DMS153 (cell line): ENCODE measurements around the gene SURF4.
"Not testable (repeated sequence)": the region's sequence is repeated elsewhere in the genome, so short reads cannot be mapped to it uniquely, and the experiment has no call there.

Source experiments
- DNase-seq: peaks from one replicate; lab custom pipeline; 2025; lab: John Stamatoyannopoulos, UW

The SURF4 gene

DNA sequence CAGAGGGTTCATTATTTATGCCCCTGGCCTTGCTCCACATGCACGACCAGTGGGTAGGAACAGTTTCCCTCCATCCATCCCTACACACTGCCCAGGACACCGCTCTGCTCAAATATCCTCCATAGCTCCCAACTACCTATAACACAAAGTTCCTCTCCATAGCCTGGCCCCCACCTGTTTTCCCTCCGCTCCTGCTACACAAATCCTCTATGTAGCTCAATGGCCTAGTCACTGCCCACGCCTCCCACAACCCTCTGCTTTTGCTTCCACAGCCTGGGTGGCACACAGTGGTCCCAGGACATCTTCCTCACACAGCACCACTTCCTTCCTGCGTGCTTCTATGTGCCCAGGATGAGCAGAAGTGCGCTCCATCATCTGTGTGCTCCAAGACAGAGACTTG is 21.5 kb upstream of the SURF4 start:
- no peak for DNase-seq

DNA sequence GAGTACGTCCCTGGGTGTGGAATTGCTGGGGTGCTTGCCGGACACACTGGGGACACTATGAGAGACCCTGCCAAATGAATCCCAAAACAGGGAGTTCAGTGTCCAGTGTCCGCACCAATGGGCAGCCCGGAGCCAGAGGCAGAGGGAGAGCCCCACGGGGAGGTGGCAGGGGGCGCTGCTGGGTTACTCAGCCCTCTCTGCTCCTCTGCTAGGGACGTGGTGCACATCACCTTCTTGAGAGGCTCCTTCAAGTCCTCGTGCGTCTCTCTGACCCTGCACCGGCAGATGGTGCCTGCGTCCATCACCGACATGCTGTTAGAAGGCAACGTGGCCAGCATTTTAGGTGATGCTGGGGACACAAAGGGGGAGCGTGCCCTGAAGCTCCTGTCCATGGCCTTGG is 21.1 kb upstream of the SURF4 start:
- DNase-seq = no peak

DNA sequence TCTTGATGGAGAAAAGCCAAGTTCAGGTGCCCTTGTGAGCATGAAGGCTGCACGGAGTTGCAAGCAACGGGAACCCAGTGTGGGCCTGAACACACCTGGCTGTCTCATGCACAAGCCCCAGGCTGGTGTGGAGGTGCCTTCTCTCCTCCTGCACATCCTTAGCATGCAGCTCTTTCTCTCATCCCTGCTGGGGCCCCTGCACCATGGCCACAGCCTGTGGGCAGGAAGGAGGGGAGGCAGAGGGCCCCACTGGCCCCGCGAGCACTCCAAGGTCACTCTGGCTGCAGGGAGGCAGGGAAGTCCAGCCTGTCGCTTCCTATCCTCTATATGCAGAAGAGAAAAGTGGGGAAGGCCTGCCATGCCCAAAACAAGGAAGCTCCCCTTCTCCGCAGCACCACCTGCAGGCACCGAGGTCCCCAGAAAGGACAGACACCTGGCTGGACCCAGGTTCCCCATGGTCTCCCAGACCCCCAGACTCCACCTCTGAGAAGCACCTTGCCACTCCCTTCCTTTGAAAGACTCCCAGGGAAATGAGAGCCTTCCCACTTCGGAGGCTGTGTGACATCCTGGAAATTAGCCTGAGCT is 18.9 kb upstream of the SURF4 start:
- DNase-seq = no peak

DNA sequence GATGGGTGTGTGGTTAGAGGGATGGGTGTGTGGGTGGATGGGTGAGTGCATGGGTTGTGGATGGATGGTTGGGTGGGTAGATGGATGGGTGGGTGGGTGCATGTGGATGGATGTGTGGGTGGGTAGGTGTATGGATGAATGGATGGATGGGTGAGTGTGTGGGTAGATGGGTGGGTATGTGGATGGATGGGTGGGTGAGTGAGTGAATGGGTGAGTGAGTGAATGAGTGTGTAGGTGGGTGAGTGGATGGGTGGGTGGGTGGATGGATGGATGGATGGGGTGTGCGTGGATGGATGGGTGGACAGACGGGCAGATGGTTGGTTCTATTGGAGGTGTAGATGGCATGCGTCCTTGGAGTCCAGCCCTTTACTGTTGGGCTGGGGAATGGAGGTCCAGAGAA is 17.5 kb upstream of the SURF4 start:
- no peak for DNase-seq

DNA sequence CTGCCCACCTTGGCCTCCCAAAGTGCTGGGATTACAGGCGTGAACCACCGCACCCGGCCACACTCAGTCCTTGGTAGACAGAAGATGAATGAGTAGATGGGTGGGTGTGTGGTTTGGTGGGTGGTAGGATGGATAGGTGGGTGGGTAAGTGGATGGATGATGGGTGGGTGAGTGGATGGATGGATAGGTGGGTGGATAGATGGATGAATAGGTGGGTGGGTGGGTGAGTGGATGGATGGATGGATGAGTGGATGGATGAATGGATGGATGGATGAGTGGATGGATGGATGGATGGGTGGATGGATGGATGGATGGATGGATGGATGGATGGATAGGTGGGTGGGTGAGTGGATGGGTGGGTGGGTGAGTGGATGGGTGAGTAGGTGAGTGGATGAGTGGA is 16.4 kb upstream of the SURF4 start:
- DNase-seq = not testable (repeated sequence)

DNA sequence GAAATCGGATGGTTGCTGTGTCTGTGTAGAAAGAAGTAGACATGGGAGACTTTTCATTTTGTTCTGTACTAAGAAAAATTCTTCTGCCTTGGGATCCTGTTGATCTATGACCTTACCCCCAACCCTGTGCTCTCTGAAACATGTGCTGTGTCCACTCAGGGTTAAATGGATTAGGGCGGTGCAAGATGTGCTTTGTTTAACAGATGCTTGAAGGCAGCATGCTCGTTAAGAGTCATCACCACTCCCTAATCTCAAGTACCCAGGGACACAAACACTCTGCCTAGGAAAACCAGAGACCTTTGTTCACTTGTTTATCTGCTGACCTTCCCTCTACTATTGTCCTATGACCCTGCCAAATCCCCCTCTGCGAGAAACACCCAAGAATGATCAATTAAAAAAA is 15.6 kb upstream of the SURF4 start:
- DNase-seq = not testable (repeated sequence)

DNA sequence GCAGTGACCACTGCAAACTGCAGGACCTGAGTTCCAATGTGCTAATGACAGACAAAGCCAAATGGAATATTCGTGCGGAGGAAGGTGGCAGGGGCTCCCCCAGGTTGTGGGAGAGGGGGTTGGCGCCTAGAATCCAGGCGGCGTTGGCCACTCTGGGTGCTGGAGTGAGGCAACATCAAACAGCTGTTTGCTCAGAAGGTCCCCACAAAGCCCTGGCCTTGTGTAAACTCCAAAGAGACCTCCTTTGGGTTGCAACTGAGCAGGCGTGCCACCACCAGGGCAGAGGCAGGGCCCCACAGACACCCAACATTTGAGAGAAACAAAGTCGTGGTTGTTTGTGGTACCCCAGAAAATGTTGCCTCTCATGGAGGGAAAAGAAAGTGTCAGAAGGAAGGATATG is 14.9 kb upstream of the SURF4 start:
- DNase-seq = no peak

DNA sequence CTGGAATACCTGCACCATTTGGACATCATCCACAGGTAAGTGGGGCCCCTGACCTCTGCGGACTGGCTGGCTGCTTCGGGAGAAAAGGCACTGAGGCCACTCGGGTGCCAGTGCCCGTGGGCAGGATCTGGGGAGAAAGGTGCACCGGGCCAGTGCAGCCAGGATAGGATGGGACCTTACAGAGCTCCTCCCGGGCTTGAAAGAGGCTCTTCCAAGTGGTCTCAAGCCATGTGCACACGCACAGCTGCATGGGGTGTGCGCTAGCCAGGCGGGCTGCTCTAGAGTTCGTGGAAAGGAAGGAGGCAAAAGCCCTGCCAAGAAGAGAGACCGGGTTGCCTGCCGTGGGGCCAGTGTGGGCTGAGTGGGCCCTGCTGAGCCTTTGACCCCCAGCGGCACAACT is 13.7 kb upstream of the SURF4 start:
- DNase-seq = no peak

DNA sequence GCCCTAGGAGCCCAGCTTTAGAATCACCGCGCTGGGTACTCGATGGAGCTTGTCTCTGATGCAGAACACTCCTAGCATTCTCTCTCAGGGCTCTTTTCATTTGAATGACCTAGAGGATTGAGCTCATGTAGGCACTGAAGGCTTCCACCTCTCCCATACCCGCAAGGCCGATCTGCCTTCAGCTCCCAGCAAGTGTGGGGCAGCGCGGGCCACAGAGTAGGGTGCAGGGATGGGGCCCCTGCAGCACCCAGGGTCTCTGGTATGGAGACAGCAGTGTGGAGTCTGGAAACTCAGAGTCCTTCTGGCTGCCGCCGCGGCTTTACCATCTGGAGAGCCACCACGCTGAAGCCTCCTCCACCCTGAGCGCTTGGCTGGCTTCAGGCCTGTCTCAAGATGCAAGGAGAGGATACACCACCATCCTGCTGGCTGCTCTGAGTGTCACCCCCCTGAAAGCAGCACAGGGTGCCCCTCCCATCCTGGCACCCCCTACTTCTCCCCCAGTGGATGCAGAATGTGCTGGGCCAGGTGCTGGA is 13.2 kb upstream of the SURF4 start:
- no peak for DNase-seq

DNA sequence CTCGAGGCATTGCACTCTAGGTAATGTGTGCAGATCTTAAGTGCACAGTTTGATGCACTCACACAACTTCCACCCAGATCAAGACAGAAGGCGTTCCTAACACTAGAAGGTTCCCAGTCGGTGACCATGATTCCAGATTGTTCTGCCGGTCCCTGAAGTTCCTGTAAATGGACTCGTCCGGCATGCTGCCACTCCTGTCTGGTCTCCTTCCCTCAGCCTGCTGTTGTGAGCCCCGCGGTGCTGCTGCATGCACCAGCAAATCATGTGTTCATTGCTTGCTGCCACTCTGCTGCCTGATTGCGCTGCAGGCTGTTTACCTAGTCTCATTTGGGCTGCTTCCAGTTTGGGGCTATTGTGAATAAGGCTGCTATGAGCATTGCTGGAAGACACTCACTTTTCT is 11.8 kb upstream of the SURF4 start:
- DNase-seq = peak; percentile 62

DNA sequence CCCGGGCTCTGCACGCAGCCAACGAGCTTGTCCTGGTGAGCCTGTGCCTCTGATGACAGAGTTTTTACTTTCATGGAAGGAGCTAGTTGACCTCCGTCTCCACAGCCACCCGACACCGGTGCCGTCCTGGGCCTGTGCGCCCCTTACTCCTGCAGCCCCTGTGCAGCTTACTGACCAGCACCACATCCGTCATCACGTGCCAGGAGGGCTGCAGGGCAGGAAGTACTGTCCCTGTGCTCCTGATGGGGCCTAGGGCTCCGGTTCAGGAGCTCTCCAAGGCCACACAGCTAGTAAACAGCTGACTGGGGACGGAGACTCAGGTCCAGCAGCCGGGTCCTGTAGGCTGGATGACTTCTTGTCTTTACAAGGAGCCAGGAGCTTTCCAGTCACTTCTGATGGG is 10.5 kb upstream of the SURF4 start:
- DNase-seq = no peak

DNA sequence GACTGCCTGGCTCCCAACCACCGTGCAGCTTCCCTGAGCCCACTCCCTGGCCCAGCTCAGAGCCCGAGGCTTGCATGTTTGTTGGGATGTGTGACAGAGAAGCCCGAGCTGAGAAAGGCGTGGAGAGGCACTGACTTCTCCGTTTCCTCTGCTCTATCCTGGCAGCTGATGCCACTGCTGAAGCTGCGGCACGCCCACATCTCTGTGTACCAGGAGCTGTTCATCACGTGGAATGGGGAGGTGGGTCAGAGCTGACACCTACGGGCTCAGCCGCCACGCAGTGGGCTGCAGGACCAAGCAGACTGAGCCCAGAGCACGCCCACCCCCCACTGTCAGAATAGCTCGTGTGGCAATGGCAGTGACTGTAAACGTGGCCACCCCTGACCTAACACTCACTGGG is 9.6 kb upstream of the SURF4 start:
- DNase-seq = no peak

DNA sequence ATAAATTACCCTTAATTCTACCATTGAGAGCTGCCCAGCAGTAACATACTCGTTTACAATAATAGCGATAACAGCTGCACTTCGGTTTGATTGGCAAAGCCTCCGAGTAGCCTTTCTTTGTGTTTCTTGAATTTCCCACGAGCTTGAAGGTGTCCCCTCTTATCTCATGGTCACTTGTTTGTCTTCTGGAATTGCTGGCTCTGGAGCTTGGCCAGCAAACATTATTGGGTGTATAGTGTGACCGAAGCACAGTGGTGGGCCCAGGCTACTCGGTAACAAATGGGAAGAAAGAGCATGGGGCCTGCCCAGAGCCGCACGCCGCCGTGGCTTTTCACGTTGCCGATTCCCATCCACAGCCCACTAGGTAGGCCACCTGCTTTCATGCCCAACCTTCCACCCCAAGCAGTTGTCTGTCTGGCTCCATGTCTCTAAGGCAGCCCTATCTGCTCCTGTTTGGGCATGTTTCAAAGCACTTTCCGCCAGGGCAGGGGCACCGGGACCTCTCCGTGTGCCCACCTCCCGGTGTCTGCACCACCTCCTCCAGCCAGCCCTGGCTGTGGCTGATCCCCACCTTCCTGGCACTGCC is 9.0 kb upstream of the SURF4 start:
- DNase-seq = no peak

DNA sequence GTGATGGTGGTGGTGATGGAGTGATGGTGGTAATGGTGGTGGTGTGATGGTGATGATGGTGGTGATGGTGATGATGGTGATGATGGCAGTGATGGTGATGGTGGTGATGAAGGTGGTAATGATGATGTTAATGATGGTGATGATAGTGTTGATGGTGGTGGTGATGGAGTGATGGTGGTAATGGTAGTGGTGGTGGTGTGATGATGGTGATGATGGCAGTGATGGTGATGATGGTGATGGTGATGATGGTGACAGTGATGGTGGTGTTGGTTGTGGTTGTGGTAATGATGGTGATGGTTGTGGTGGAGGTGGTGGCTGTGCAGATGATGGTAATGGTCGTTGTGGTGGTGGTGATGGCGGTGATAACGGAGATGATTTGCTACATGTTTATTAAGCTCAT is 7.6 kb upstream of the SURF4 start:
- no peak for DNase-seq

DNA sequence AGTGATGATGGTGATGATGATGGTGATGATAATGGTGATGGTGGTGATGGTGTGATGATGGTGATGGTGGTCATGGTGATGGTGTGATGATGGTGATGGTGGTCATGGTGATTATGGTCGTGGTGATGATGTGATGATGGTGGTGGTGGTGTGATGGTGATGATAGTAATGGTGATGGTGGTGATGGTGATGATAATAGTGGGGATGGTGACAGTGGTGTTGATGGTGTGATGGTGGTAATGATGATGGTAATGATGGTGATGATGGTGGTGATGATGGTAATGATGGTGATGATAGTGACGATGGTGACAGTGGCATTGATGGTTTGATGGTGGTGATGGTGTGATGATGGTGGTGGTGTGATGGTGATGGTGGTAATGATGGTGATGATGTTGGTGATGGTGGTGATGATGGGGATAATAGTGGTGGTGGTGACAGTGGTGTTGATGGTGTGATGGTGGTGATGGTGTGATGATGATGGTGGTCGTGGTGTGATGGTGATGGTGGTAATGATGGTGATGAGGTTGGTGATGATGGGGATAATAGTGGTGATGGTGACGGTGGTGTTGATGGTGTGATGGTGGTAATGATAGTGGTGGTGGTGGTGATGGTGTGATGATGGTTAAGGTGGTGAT is 6.8 kb upstream of the SURF4 start:
- no peak for DNase-seq

DNA sequence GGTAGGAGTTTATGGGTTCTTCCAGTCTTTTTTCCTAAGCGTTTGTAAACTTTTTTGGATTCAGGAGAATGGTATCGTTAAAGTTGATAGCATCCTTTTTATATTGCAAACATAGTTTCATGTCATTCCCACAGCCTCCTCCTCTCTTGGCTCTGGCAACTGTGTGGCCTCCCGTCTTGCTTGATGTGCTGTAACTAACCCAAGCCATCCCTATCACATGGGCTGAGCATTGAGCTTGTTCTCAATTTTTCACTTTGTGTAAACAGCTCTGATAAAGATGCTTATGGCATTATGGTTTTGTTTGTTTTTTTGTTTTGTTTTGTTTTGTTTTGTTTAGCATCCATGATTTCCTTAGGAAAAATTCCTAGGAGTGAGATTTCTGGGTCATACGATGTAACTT is 4.9 kb upstream of the SURF4 start:
- DNase-seq = no peak

DNA sequence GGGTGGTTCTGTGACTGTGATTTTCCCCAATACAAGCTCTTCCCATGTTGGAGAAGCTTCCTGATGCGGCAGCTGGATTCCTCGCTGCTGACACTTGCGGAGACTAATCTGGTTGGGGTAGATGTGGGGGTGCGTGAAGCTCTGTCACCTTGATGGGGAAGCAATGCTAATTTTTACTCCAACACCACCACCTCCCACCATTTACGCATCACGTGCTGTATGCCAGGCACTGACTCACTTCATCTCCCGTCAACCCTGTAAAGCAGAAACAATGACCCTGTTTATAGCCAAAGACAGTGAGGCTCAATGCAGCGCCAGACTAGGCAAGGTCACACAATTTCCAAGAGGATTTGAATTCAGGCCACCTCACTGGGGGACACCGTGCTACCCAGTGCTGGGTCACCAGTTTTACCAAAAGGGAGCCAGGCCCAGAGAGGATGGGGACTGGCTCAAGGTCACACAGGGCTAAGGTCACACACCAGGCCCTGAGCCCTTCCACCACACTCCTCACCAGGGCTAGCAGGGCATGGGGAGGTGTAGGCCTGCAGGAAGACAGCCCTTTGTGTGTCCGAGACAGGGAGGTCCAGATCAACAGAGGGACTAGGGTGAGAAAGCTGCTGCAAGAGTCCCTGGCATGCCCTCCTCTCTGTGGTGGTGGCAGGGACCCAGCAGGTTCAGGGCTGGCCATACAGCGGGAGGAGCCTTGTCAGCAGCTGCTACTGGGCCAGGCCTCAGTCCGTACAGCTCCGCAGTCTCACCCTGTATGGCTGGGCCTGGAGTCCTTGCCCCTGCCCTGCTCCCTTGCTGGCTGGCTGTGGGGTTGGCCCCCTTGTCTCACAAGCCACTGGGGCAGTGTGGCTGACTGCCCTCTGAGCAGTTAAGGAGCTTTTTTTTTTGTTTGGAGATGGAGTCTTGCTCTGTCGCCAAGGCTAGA is 3.6 kb upstream of the SURF4 start:
- DNase-seq = no peak

DNA sequence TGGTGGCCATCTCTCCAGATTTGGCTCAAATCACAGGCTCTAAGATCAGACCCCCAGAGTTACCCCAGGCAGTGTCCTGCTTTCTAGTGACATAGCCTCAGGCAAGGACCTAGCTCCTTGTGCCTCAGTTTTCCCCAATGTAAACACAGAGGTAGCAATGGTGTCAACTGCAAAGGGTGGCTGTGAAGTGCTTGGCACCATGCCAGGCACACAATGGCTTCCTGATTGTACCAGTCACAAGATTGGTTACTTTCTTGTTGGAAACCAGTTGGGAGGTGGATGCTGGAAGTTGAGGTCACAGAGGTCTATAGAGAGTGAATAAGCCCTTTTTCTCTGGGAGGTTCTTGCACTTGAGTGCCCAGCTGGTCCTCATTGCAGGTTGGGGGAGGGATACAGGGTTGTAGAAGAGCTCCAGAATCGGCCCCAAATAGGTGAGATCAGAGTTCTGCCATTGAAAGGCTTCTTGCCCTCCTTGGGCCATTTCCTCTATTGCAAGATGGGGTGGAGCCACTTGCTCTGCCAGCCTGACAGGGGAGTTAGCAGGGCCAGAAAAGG is 2.6 kb upstream of the SURF4 start:
- no peak for DNase-seq

DNA sequence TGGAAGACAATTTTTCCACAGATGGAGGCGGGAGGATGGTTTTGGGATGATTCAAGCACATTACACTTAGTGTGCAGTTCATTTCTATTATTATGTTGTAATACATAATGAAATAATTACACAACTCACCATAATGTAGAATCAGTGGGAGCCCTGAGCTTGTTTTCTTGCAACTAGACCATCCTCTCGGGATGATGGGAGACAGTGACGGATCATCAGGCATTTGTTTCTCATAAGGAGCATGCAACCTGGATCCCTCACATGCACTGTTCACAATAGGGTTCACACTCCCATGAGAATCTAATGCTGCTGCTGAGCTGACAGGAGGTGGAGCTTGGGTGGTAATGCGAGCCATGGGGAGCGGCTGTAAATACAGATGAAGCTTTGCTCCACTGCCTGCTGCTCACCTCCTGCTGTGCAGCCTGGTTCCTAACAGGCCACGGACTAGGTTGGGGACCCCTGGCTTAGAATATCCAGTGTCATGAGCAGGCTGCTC is 1.9 kb upstream of the SURF4 start:
- peak; percentile 13 for DNase-seq

DNA sequence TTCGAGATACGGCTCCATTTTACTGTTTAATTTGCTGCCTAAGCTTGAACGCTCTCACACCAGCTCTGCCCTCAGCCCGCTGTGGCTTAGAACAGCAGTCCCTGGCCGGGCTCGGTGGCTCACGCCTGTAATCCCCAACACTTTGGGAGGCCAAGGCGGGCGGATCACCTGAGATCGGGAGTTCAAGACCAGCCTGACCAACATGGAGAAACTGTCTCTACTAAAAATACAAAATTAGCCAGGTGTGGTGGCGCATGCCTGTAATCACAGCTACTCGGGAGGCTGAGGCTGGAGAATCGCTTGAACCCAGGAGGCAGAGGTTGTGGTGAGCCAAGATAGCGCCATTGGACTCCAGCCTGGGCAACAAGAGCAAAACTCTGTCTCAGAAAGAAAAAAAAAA is 1.4 kb upstream of the SURF4 start:
- not testable (repeated sequence) for DNase-seq

DNA sequence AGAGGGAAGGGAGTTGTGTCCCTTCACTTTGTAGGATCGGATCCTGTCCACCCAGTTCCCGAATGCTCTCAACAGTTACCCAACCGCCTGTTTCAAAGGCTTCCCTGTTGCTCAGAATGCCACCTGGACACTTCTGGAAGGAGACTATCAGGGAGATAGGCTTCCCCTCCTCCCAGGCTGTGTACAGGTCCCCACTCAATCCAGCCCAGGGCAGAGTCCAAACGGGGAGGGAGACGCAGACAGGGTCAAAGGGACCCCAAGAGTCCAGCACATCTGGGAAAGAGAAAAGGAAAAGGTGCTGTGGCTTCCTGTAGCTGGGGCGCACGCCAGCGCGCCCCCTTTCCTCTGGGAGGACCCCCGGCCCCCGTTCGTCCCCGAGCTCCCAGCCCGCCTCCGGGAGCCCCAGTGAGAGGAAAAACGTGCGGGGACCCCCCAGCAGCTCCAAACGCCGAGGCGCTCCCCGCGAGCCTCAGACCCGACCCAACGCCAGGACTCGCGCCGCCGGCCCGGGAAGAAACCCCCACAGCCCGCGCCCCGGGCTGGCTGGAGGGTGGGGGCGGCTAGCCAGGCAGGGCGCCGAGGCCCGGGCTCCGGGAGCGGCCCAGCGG is 640 bp downstream of the SURF4 start:
- no peak for DNase-seq
